ENCODE data around the gene AGPAT4.

AGPAT4 gene

DNA sequence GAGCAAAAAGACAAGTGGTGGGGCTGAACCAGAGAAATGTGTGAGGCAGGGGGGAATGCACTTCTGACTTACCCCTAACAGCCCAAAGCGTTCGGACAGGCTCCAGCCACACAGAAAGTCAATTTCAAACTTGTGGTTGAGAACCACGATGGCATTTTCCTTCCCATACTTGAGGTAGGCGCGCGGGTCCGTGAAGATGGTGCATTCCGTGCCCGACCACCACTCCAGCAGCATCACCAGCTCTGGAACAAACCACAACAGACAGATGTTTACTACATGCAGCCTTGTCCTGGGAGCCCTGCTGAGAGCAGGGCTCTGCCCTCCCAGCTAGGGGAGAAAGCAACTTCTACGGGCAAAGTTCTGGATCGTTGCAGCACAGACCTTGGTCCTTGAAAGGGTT lies 107.7 kb downstream of the AGPAT4 start:
- DNase-seq (ENCODE audit: low read depth): no peak

DNA sequence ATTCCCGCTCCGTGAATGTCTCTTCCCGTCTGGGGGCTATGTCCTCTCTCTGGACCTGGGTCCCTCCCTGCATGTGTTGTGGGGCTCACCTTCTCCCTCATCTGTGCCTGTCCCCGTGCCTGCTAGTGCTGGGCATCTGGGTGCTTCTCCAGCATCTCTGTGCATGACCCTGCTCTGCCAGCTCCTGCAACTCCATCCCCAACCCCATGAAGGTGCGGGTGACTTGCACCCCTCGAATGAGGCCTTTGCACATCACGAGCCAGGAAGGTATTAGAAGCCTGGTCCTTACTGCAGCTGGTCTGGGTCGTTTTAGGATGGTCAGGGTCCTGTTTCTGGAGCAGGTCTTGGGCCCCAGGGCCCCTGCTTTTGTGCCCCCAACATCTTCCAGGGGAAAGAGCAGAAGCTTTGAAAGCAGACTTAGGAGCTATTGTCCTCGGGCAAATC lies 109.7 kb downstream of the AGPAT4 start:
- DNase-seq (ENCODE audit: low read depth): no peak

DNA sequence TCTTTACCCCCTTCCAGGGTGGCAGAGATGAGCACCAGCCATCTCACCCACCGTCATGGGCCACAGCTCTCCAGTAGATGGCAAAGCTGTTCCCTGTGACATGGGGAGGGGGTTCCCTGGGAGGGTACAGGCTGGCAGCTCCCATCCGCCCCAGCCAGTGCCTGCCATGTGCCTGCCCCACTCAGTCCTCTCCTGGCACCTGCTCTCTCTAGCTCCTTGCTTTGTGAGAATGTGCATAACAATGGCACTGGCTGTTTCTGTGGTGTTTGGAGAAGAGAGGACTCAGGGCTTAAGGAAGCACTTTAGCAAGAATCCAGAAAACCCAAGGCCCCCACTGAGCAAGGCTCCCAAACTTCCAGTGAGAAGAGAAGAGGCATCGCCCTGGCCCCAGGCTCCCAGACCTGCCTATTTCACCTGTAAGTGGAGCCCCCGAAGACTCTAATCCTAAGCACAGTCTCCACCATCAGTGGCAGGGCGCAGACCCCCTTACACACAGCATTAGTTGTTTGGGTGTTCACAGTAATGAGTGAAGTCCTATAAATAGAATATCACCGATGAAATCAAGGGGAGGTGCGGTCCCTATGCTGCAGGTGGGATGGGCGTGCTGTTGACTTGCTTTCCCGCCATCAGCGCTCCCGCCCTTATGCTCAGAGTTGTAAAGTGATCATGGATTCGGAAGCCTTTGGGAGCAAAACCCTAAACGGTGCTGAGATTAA lies 110.2 kb downstream of the AGPAT4 start:
- no peak for DNase-seq (ENCODE audit: low read depth)

DNA sequence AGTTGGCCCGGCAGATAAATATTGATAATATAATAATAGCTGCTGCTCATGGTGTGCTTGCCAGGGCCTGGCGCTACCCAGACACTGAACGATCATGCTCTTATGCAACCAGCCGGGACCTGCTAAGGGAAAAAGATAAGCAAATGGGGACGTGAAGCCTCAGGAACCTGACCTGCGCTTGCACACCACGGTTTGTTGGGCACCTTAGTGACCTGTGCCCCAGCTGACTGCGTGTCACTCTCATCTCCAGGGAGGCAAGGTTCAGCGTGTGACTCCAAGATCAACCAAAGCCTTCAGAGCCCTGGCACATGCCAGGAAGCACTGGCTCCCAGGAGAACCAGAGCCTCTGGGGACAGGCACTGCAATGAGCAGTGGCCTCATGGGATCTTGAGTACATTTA lies 111.1 kb downstream of the AGPAT4 start:
- no peak for DNase-seq (ENCODE audit: low read depth)

DNA sequence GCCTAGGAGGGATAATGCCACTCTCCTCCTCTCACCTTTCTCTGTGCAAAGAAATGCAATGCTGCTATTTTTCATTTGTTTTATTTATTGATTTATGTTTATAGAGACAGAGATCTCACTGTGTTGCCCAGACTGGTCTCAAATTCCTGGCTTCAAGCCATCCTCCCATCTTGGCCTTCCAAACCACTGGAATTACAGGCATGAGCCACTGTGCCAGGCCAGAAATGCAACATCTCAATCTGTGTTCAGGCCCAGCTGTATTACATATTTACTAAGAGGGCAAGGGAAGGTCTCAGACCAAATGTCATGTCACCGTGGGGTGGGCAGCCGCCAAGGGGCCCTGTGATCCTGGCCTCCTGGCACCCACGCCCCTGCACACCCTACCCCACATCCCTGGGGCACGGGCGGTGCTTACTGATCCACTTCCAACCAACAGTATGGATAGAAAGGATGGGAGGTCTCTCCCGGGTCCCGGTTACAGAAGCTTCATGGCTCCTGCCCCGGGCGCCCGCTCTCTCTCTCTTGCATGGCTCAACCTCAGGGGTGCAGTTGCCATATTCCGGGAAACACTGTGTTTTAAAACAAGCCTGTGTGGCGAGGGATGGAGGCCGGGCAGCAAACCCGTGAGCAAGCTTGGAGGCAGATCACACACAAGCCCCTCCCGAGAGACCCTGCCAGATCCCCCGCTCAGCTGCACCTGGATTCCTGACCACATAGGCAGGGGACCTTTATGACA lies 111.8 kb downstream of the AGPAT4 start:
- no peak for DNase-seq (ENCODE audit: low read depth)

DNA sequence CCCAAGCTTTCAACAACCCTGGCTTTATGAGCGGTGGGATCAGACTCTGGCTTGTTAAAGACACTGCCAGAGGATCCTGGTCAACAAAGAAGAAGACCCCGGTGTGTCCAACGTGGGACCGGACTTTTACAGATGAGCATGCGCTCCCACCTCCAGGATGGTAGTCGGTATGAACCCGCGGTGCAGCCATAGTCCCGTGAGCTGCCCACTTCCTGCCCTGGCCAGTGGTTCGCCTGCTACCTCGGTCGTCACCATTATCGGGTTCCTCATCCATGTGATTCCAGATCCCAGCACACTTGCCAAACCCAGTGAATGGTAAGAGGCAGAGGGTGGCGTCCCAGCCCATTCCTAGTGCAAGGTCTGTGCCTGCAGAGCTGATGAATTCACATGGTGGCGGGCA lies 112.7 kb downstream of the AGPAT4 start:
- DNase-seq (ENCODE audit: low read depth): no peak

DNA sequence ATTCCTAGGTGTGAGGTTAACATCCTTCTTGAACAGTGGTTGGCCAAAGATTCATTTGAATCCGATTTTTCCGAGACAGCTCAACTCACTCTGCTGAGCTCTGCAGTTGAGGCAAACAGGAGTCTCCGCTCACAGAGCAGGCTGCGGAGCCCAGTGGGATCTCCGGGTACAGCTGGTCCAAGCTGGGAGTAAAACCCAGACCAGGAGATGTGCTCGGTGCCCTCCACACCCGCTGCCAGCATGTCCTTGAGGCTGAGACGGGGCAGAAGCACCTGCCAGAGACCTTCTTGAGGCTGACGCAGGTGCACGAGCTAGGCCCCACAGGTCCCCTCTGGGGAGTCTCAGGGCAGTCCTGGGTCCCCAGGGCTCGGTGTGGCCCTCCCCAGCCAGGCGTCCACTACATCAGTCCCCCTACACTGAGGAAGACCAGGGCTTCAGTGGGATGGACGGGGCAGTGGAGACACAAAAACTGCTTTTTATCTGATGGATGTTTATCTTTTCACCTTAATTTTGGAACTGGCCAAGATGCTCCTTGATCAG lies 119.0 kb downstream of the AGPAT4 start:
- no peak for DNase-seq (ENCODE audit: low read depth)

DNA sequence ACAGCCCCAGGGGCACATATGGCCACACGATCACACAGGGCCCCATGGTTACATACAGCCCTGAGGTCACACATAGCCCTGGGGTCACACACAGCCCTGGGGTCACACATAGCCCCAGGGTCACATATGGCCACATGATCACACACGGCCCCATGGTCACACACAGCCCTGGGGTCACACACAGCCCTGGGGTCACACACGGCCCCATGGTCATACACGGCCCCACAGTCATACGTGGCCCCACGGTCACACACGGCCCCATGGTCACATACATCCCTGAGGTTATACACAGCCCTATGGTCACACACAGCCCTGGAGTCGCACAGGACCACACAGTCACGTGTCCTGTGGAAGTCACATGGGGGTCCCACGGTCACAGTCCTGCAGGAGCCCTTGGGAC lies 120.1 kb downstream of the AGPAT4 start:
- DNase-seq (ENCODE audit: low read depth): no peak

DNA sequence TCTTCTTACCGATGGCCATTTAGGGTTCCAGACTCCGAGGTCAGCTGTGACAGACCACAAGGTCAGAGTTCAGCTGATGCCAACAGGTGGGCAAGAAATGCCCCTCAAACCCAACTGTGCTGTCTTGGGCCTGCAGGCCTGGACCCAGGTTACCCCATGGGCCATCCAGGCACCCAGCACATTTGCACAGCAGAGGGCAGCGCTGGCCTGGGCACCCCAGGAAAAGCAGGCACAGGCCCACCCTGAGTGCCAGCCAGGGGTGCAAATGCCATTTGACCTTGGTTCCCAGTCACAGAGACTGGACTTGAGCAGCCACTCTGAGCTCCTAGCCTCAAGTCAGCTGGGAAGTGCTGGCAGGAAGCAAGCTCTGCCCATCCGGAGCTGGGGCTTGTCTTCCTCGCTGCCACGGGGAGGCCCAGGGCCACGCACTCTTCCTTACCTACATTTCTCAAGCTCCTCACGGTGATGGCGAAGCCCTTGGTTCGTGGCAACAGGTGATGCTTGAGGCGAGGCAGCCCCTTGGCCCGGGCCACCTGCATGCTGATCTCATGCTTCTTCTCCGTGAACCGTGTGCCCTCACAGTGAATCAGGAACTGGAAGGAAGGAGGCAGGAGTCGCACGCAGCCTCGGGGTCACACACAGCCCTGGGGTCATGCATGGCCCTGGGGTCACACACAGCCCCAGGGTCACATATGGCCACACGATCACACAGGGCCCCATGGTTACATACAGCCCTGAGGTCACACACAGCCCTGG lies 120.8 kb downstream of the AGPAT4 start:
- no peak for DNase-seq (ENCODE audit: low read depth)

DNA sequence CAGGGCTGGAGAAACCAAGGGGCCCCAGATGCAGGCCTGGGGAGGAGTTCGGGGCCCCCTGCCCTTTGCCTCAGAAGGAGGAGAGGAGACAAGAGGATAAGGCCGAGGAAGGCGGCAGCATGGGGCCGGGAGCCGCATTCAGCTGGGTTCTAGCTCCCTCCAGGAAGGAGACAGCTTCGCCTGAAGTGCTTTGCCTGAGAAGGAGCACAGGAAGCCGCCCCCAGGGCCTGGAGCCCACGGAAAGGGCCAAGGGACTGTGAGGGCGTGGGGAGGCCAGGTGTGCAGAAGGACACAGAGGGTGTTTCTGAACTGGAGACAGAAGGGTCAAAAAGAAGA lies 121.4 kb downstream of the AGPAT4 start:
- DNase-seq (ENCODE audit: low read depth): no peak

DNA sequence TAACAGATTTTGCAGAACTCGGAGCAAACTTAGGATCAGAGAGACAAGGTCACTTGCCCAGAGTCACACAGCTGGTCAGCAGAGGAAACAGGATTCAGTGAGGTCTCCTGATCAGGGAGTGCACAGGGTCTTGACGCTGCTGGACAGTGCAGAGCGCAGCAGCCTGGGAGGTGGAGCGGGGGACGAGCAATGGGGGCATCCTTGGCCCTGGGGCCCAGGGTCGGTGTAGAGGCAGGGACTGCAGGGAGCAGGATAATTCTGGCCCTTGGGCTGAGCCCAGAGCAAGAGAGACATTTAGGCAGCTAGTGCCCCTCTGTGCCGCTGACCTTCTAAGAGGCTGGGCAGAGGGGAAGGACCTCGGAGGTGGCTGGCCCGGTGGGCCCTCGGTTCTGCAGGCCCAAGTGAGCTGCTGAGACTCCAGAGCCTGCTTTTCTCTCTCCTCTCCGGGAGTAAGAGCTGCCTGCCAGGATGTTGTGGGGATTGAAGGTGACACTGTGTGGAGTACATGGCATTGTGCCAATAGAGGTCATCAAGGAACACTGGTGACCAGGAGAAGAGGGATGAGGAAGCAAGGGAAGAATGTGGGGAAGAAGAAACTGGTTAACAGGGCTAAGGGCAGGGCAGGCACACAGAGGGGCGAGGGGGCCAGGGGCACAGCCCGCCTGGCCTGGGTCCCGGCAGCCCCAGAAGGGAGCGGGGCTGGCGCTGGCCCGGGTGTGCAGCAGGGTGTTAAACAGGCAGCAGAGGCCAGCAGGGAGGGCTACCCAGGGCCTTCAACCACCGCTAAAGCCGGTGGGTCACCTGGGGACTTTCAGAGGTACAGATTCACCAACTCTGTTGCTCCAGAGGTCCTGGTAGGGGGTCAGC lies 122.0 kb downstream of the AGPAT4 start:
- no peak for DNase-seq (ENCODE audit: low read depth)

DNA sequence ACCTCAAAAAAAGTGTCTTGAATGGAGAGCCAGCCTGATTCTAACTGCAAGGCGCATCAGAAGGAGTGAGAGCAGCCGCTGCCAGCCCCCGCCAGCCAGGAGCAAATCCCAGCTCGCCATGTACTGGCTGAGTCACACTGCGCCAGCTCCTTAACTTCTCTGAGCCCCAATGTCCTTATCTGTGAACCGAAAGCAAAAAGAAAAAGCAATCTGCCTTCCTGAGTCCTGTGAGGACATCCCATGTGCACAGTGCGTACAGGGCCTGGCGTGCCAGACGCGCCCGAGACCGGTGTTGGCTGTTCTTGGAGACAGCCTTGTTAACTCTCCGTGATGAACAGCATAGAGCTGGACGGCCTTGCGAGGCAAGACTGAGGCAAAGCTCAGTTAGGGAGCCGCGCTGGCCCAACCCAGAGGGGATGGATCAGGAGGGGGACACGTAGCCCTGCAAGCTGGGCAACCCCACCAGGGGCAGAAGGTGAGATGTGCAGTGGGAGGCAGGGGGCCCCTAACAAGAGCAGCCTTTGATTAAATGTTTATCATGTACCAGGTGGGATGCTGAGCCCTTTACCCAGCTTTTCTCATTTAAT lies 122.7 kb downstream of the AGPAT4 start:
- no peak for DNase-seq (ENCODE audit: low read depth)

DNA sequence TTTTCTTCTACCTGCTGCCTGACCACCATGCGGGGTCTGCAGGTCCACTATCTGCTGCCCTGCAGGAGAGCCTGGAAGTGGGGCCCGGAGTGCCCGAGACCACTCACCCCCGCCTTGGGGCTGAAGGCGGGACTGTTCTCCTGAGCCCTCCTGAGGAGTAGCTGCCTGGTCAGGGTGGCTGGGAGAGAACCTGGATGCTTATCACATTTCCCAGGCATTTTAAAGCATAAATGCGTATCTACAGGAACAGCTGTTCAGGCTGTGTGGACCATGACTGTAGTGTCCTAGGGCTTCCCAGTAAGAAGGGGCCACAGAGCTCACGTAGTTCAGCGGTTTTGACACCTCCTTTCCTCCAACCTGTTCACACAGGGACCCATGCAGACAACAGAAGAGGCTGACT lies 123.3 kb downstream of the AGPAT4 start:
- DNase-seq (ENCODE audit: low read depth): no peak

DNA sequence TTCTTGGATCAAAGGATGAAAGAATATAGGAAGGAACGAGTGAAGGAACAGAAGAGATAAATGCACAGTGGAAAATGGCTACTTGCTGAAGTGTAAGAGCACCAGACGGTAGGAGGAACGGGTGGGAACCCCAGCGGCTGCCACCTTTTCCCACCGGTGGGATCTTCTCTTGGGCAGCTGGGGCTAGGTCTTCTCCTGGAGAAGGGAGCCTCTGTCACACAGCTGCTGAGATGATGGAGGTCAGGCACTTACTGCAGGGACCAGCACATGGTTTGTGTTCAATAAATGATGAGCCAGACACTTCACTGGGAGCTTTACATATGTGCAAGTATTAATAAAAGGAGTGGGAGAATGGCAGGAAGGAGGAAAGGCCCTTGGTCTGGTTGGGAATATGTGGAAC lies 123.7 kb downstream of the AGPAT4 start:
- no peak for DNase-seq (ENCODE audit: low read depth)

DNA sequence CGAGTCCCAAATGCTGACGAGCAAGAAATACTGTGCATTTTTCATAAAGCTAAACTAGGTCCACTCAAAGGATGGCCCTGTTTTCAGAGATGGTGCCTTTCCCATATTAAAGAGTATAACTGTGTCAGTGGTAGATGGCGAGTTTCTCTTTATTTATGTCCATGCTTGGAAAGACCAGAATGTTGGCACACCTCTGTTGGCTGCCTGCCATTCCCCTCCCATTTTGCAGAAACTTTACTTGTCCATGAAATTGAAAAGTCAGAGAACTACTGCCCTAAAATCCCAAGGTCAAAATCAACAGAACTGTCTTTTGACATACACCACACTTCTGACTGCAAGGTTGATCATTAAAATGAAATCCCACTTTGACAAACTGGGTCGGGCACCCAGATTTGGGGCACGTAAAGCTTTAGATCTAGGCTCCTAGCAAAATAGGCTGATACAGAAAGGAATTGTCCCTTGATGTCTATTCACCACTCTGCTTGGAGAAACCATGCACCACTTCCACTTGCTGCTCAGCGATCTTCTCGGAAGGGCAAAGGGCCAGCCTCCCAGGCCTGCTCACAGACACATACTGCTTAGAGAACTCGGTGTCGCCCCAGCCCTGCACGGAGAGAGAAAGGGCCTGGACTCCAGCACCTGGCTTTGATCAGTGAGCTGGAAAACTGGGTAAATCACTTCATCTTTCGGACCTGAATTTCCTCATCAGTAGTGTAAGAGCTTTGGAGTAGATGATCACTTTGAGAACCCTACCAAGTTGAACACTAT lies 130.0 kb downstream of the AGPAT4 start:
- no peak for DNase-seq (ENCODE audit: low read depth)

DNA sequence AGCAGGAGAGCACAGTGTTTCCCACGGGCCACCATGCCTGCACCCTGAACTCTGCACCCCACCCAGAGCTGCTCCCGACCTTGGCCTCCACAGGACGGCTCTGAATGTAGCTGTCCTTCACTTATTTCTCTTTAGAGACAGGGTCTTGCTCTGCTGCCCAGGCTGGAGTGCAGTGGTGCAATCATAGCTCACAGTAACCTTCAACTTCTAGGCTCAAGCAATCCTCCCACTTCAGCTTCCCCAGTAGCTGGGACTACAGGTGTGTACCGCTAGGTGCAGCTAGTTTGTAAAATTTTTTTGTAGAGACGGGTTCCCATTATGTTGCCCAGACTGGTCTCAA lies 130.9 kb downstream of the AGPAT4 start:
- no peak for DNase-seq (ENCODE audit: low read depth)

DNA sequence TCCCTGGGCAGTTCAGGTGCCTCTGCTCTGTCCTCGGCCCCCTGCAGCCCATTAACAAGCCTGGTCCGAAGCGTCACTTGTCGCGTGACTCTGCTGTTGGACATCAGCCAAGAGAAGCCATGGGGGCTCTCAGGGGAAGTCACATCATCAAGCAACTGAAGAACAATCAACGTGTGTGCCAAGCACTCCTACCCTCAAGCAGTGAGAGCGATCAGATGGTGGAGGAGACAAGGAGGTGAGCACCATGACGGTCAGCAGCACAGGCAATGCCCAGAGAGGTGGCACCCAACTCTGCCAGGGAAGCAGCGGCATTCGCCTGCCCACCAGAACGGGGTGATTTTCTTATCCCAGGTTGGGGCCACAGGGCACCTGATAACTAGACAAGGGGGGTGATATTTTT lies 132.7 kb downstream of the AGPAT4 start:
- DNase-seq (ENCODE audit: low read depth): no peak

DNA sequence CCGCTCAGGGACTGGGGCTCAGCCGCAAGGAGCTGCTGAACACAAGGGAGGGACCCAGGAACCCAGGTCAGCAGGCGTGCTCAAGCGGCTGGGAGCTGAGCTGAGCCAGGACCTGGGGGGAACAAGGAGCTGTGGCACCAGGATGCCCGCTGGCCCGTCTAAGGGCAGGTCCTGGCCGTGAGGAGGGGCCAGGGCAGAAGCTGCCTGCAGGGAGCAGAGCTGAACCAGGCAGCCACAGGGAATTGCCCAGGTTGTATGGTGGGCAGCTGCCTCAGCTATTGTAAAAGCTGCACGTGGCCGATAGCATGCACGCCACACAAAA lies 133.3 kb downstream of the AGPAT4 start:
- DNase-seq (ENCODE audit: low read depth): no peak

DNA sequence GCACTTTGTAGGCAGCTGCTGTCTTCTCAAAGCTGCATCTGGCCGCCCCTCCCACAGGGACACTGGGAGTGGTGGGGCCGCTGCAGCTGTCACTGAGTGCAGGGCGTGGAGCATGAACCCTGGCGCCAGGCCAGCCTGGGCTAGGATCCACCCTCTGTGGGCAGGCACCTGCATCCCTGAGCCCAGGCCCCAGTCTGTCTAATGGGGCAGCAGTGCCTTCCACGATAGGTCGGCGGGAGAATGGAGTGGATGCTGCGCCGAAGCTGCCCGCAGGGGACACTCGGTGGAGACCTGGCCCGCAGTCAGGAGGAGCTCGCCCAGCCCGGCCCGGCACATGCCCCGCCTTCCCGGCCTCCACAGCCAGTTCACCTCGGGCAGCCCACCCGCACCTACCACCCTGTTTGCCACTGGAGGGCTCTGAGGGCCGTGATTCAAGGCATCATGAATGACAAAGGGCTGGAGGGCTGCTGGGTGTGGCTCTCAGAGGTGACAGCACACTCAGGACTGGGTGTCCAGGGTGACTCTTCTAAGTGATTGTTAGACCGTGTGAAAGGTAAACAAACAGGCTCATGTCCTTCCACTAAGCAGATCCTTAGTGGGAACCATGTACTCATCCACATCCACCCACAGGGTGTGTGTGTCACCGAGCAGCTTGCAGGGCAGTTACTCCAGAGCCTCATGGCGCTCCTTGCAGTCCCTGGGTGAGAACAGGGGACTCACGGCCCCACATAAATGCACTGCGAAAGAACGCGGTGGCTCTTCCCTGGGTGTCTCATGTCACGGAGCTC lies 133.9 kb downstream of the AGPAT4 start:
- no peak for DNase-seq (ENCODE audit: low read depth)

DNA sequence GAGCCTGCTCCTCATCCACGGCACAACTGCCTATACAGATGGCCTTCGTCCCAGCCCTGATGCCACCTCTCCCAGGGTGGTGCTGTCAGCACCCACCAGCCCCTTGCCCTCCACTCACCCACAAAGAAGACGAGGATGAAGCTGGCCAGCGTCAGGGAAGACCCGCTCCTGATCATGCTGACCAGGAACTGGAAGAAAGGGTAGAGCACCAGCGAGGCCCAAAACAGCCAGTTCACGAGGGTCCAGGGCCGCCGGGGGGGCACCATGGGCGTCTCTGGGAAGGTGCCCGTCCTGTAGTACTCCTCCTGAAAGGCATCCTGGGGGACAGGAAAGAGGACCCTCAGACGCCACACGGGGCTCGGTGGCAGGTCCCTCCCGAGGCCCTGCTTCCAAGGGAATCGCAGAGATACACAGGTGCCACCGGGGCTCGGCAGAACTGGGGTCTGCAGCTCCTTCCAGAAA lies 134.5 kb downstream of the AGPAT4 start:
- DNase-seq (ENCODE audit: low read depth): no peak

Measured in activated T-cell treated with anti-CD3 and anti-CD28 coated beads for 24 hours (primary cell).